DOHH2 (cell line): Measurements from ENCODE around the gene NDUFS7.

ENCODE experiments used
- EZH2phosphoT487 ChIP-seq: fragments of 200-600 bp; sonication (generic); IDR thresholded peaks from 2 replicates; pipeline ENCODE4 v1.6.1; 2017; ENCODE audit warnings: borderline replicate concordance, mild to moderate bottlenecking, antibody characterized with exemption, low read length, moderate library complexity, mixed read lengths
- TF ChIP-seq, protein P1 (sequence below): fragments of 200-600 bp; sonication (generic); IDR thresholded peaks from one replicate; pipeline ENCODE4 v1.5.1; 2014; ENCODE audit warnings: antibody characterized with exemption, mild to moderate bottlenecking, low read depth, low read length; ENCODE audit not compliant: poor library complexity, severe bottlenecking

DNA sequence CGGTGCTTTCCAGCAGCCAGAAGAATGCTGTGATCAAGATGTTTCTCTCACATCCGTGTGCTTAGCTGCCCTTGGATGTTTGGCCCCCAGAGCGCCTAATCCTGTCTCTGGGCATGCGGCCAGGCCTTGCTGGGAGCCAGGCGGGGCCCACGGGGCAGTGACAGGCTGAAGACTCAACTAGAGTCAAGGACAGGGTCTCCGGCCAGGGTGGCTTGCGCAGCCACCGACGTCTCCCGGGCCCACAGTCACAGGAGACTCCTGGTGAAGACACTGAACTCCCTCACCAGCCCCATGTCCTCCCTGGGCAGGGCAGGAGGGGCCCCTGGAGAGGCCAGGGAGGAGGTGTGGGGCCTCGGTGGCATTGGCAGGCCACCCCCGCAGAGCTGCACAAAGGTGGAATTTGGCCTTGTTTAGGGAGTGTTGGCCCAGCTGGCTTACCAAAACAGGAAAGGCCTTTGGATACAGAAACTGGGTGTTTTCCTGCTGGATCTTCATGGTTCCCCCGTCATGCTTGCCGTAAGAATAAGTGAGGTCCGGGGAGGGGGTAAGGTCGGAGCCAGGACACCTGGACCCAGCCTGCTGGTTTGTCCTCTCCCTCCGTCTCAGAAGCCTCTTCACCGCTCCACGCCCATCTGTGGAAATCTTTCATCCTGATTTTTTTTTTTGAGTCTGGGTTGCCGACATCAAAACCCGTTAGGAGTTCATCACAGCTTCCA, 10.0 kb upstream of the NDUFS7 start:
- TF ChIP-seq, protein P1, sequence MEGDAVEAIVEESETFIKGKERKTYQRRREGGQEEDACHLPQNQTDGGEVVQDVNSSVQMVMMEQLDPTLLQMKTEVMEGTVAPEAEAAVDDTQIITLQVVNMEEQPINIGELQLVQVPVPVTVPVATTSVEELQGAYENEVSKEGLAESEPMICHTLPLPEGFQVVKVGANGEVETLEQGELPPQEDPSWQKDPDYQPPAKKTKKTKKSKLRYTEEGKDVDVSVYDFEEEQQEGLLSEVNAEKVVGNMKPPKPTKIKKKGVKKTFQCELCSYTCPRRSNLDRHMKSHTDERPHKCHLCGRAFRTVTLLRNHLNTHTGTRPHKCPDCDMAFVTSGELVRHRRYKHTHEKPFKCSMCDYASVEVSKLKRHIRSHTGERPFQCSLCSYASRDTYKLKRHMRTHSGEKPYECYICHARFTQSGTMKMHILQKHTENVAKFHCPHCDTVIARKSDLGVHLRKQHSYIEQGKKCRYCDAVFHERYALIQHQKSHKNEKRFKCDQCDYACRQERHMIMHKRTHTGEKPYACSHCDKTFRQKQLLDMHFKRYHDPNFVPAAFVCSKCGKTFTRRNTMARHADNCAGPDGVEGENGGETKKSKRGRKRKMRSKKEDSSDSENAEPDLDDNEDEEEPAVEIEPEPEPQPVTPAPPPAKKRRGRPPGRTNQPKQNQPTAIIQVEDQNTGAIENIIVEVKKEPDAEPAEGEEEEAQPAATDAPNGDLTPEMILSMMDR, result no peak
- no peak for TF ChIP-seq EZH2phosphoT487
